ENCODE results near the gene CBX1. TPM values are rescaled to one million over a fixed set of nuclear protein-coding genes. Genes with fewer than 3 reads are reported as not detected.
"Not testable (repeated sequence)": the region's sequence is repeated elsewhere in the genome, so short reads cannot be mapped to it uniquely, and the experiment has no call there.

The CBX1 gene
- total RNA-seq, 1 donor from 2014 or later, result 31.2 TPM

GRCh38 chr17:48084932-48085331 is 16.3 kb downstream of the CBX1 start:
- DNase-seq (ENCODE audit: low spot score), result no peak
- intact Hi-C loops (cut with DNase I), result no loop called here

- no peak for DNase-seq (ENCODE audit: low spot score)
- intact Hi-C loops (cut with DNase I), result no loop called here
These were observed 19.4 kb downstream of the CBX1 start for GRCh38 chr17:48081858-48082257.

GRCh38 chr17:48077152-48077551 is 24.1 kb downstream of the CBX1 start:
- DNase-seq (ENCODE audit: low spot score), result not testable (repeated sequence)
- intact Hi-C loops (cut with DNase I), result loop anchor here (5.0 kb wide), 1 partner anchor 55 kb away; no protein-coding TSS in a partner anchor

GRCh38 chr17:48074322-48075081 is 26.8 kb downstream of the CBX1 start:
- DNase-seq (ENCODE audit: low spot score), result no peak
- intact Hi-C loops (cut with DNase I), result loop anchor here (1.0 to 5.0 kb wide), 2 partner anchors 48 to 58 kb away; no protein-coding TSS in a partner anchor

- not testable (repeated sequence) for DNase-seq (ENCODE audit: low spot score)
- intact Hi-C loops (cut with DNase I), result loop anchor here (1.0 kb wide), 1 partner anchor 47 kb away; no protein-coding TSS in a partner anchor
These were observed 27.6 kb downstream of the CBX1 start for GRCh38 chr17:48073566-48074094.

- intact Hi-C loops (cut with DNase I); DNase-seq (ENCODE audit: low spot score): not testable (repeated sequence)
These were observed 28.5 kb downstream of the CBX1 start for GRCh38 chr17:48072811-48073210.

- intact Hi-C loops (cut with DNase I), result no loop called here
- no peak for DNase-seq (ENCODE audit: low spot score)
These were observed 29.6 kb downstream of the CBX1 start for GRCh38 chr17:48071654-48072053.

- no peak for DNase-seq (ENCODE audit: low spot score)
- intact Hi-C loops (cut with DNase I), result no loop called here
These were observed 31.1 kb downstream of the CBX1 start for GRCh38 chr17:48070195-48070594.

GRCh38 chr17:48068491-48068961 is 32.8 kb downstream of the CBX1 start:
- intact Hi-C loops (cut with DNase I), result no loop called here
- DNase-seq (ENCODE audit: low spot score), result no peak

GRCh38 chr17:48067808-48068207 is 33.5 kb downstream of the CBX1 start:
- intact Hi-C loops (cut with DNase I); DNase-seq (ENCODE audit: low spot score): not testable (repeated sequence)

- intact Hi-C loops (cut with DNase I), result no loop called here
- no peak for DNase-seq (ENCODE audit: low spot score)
These were observed 34.0 kb downstream of the CBX1 start for GRCh38 chr17:48067245-48067644.

GRCh38 chr17:48066656-48067055 is 34.6 kb downstream of the CBX1 start:
- DNase-seq (ENCODE audit: low spot score), result no peak
- intact Hi-C loops (cut with DNase I), result no loop called here

GRCh38 chr17:48066192-48066591 is 35.1 kb downstream of the CBX1 start:
- no peak for DNase-seq (ENCODE audit: low spot score)
- intact Hi-C loops (cut with DNase I), result no loop called here

GRCh38 chr17:48064638-48065037 is 36.6 kb downstream of the CBX1 start:
- intact Hi-C loops (cut with DNase I), result no loop called here

GRCh38 chr17:48062273-48062672 is 39.0 kb downstream of the CBX1 start:
- DNase-seq (ENCODE audit: low spot score), result no peak
- intact Hi-C loops (cut with DNase I), result no loop called here

More at GRCh38 chr17:48064638-48065037, 36.6 kb downstream of the CBX1 start:
- no peak for DNase-seq (ENCODE audit: low spot score)

GRCh38 chr17:48060249-48060648 is 41.0 kb downstream of the CBX1 start:
- no peak for DNase-seq (ENCODE audit: low spot score)
- intact Hi-C loops (cut with DNase I), result no loop called here

- intact Hi-C loops (cut with DNase I), result no loop called here
- no peak for DNase-seq (ENCODE audit: low spot score)
These were observed 42.1 kb downstream of the CBX1 start for GRCh38 chr17:48059125-48059668.

- intact Hi-C loops (cut with DNase I), result no loop called here
- no peak for DNase-seq (ENCODE audit: low spot score)
These were observed 42.7 kb downstream of the CBX1 start for GRCh38 chr17:48058393-48059124.

- intact Hi-C loops (cut with DNase I), result no loop called here
- DNase-seq (ENCODE audit: low spot score), result no peak
These were observed 43.7 kb downstream of the CBX1 start for GRCh38 chr17:48057626-48058025.

GRCh38 chr17:48056879-48057278 is 44.4 kb downstream of the CBX1 start:
- intact Hi-C loops (cut with DNase I), result no loop called here
- no peak for DNase-seq (ENCODE audit: low spot score)
